Activated CD4-positive, alpha-beta T cell treated with anti-CD3 and anti-CD28 coated beads, Interleukin-10, Interleukin-2, amounts not matched to agents 100 ng/mL and 50 ng/mL, durations not matched to agents 16 hours and 8 hours (primary cell): ENCODE results near the gene POP5.
"Not testable (repeated sequence)": the region's sequence is repeated elsewhere in the genome, so short reads cannot be mapped to it uniquely, and the experiment has no call there.

Experiments
- DNase-seq: peaks from one replicate; pipeline ENCODE4 v3.0.0-alpha.2; 2020

POP5 gene

GRCh38 chr12:120536064-120536791 lies 45.0 kb downstream of the POP5 start:
- DNase-seq: peak; percentile 54

- DNase-seq: peak; percentile 62
These were observed 46.2 kb downstream of the POP5 start for GRCh38 chr12:120534703-120535655.

- DNase-seq: peak; percentile 93
These were observed 46.9 kb downstream of the POP5 start, which contains the start of gene RNF10 for GRCh38 chr12:120534203-120534702. Gene RNF10, plus strand, starts transcription at chr12:120534356. Its CDS starts 456 bp downstream, at chr12:120534812.

GRCh38 chr12:120532701-120533238 lies 48.4 kb downstream of the POP5 start:
- no peak for DNase-seq

GRCh38 chr12:120530418-120530761 lies 50.8 kb downstream of the POP5 start:
- not testable (repeated sequence) for DNase-seq

- DNase-seq: no peak
These were observed 51.4 kb downstream of the POP5 start for GRCh38 chr12:120529641-120530417.

GRCh38 chr12:120528861-120529525 lies 52.2 kb downstream of the POP5 start, which contains the start of gene COQ5:
Gene COQ5, minus strand, starts transcription at chr12:120529158. Its CDS starts 17 bp downstream, at chr12:120529141.
- peak; percentile 90 for DNase-seq
